ENCODE data around the gene POM121.
"Not testable (repeated sequence)": the region's sequence is repeated elsewhere in the genome, so short reads cannot be mapped to it uniquely, and the experiment has no call there.

Gene POM121

GRCh38 chr7:72966892-72967291 is 42.0 kb downstream of the POM121 start:
- not testable (repeated sequence) for H3K27me3 ChIP-seq (ENCODE audit: control insufficient read depth, insufficient read depth, low read length, poor library complexity, severe bottlenecking); H3K4me3 ChIP-seq (ENCODE audit: insufficient read depth, low read depth, low read length); H3K36me3 ChIP-seq (ENCODE audit: control insufficient read depth, insufficient read depth, low read length); H3K27ac ChIP-seq (ENCODE audit: insufficient read depth, low read depth, low read length, poor library complexity, severe bottlenecking); H3K4me1 ChIP-seq (ENCODE audit: control insufficient read depth, insufficient read depth, low read length); H3K9me3 ChIP-seq (ENCODE audit: control insufficient read depth, low read length)
- 71 to 80% methylated on average over 2 of the region's 3 CpGs for WGBS, 2 experiments

- H3K27me3 ChIP-seq (ENCODE audit: control insufficient read depth, insufficient read depth, low read length, poor library complexity, severe bottlenecking); H3K27ac ChIP-seq (ENCODE audit: insufficient read depth, low read depth, low read length, poor library complexity, severe bottlenecking); H3K36me3 ChIP-seq (ENCODE audit: control insufficient read depth, insufficient read depth, low read length); H3K4me3 ChIP-seq (ENCODE audit: insufficient read depth, low read depth, low read length); H3K4me1 ChIP-seq (ENCODE audit: control insufficient read depth, insufficient read depth, low read length); H3K9me3 ChIP-seq (ENCODE audit: control insufficient read depth, low read length): not testable (repeated sequence)
- 90 to 98% methylated on average over 7 to 9 of the region's 36 CpGs for WGBS, 2 experiments
Observed at GRCh38 chr7:72968980-72969516, 44.2 kb downstream of the POM121 start, which contains the start of gene TRIM74. Gene TRIM74 (minus strand): TSS chr7:72969466. CDS start chr7:72966157, 3,309 bp downstream.

GRCh38 chr7:72969688-72970087 is 44.8 kb downstream of the POM121 start:
- H3K4me3 ChIP-seq (ENCODE audit: insufficient read depth, low read depth, low read length); H3K27ac ChIP-seq (ENCODE audit: insufficient read depth, low read depth, low read length, poor library complexity, severe bottlenecking); H3K4me1 ChIP-seq (ENCODE audit: control insufficient read depth, insufficient read depth, low read length); H3K27me3 ChIP-seq (ENCODE audit: control insufficient read depth, insufficient read depth, low read length, poor library complexity, severe bottlenecking); H3K9me3 ChIP-seq (ENCODE audit: control insufficient read depth, low read length); H3K36me3 ChIP-seq (ENCODE audit: control insufficient read depth, insufficient read depth, low read length): not testable (repeated sequence)
- WGBS, 2 experiments: 93 to 94% methylated on average over 8 of the region's 29 CpGs

GRCh38 chr7:72971505-72971904 is 46.6 kb downstream of the POM121 start:
- H3K27ac ChIP-seq (ENCODE audit: insufficient read depth, low read depth, low read length, poor library complexity, severe bottlenecking); H3K4me1 ChIP-seq (ENCODE audit: control insufficient read depth, insufficient read depth, low read length); H3K4me3 ChIP-seq (ENCODE audit: insufficient read depth, low read depth, low read length); H3K9me3 ChIP-seq (ENCODE audit: control insufficient read depth, low read length); H3K27me3 ChIP-seq (ENCODE audit: control insufficient read depth, insufficient read depth, low read length, poor library complexity, severe bottlenecking); H3K36me3 ChIP-seq (ENCODE audit: control insufficient read depth, insufficient read depth, low read length): not testable (repeated sequence)
- WGBS, 2 experiments: no CpG with 5 or more reads among the region's 6 CpGs

GRCh38 chr7:72974781-72975180 is 49.9 kb downstream of the POM121 start:
- H3K36me3 ChIP-seq (ENCODE audit: control insufficient read depth, insufficient read depth, low read length); H3K4me3 ChIP-seq (ENCODE audit: insufficient read depth, low read depth, low read length); H3K27ac ChIP-seq (ENCODE audit: insufficient read depth, low read depth, low read length, poor library complexity, severe bottlenecking); H3K4me1 ChIP-seq (ENCODE audit: control insufficient read depth, insufficient read depth, low read length); H3K27me3 ChIP-seq (ENCODE audit: control insufficient read depth, insufficient read depth, low read length, poor library complexity, severe bottlenecking); H3K9me3 ChIP-seq (ENCODE audit: control insufficient read depth, low read length): not testable (repeated sequence)
- WGBS, 2 experiments: no CpG with 5 or more reads among the region's 7 CpGs

GRCh38 chr7:72975656-72976286 is 50.9 kb downstream of the POM121 start:
- H3K27ac ChIP-seq (ENCODE audit: insufficient read depth, low read depth, low read length, poor library complexity, severe bottlenecking); H3K27me3 ChIP-seq (ENCODE audit: control insufficient read depth, insufficient read depth, low read length, poor library complexity, severe bottlenecking); H3K36me3 ChIP-seq (ENCODE audit: control insufficient read depth, insufficient read depth, low read length); H3K9me3 ChIP-seq (ENCODE audit: control insufficient read depth, low read length); H3K4me1 ChIP-seq (ENCODE audit: control insufficient read depth, insufficient read depth, low read length); H3K4me3 ChIP-seq (ENCODE audit: insufficient read depth, low read depth, low read length): not testable (repeated sequence)
- 95 to 97% methylated on average over 7 of the region's 55 CpGs for WGBS, 2 experiments

- not testable (repeated sequence) for H3K36me3 ChIP-seq (ENCODE audit: control insufficient read depth, insufficient read depth, low read length); H3K4me3 ChIP-seq (ENCODE audit: insufficient read depth, low read depth, low read length); H3K27ac ChIP-seq (ENCODE audit: insufficient read depth, low read depth, low read length, poor library complexity, severe bottlenecking); H3K9me3 ChIP-seq (ENCODE audit: control insufficient read depth, low read length); H3K27me3 ChIP-seq (ENCODE audit: control insufficient read depth, insufficient read depth, low read length, poor library complexity, severe bottlenecking); H3K4me1 ChIP-seq (ENCODE audit: control insufficient read depth, insufficient read depth, low read length)
- 85 to 88% methylated on average over 2 to 3 of the region's 12 CpGs for WGBS, 2 experiments
Observed at GRCh38 chr7:72976434-72976833, 51.5 kb downstream of the POM121 start.

GRCh38 chr7:72980382-72980781 is 55.5 kb downstream of the POM121 start:
- H3K4me3 ChIP-seq (ENCODE audit: insufficient read depth, low read depth, low read length); H3K4me1 ChIP-seq (ENCODE audit: control insufficient read depth, insufficient read depth, low read length); H3K9me3 ChIP-seq (ENCODE audit: control insufficient read depth, low read length); H3K27me3 ChIP-seq (ENCODE audit: control insufficient read depth, insufficient read depth, low read length, poor library complexity, severe bottlenecking); H3K36me3 ChIP-seq (ENCODE audit: control insufficient read depth, insufficient read depth, low read length); H3K27ac ChIP-seq (ENCODE audit: insufficient read depth, low read depth, low read length, poor library complexity, severe bottlenecking): not testable (repeated sequence)
- 86 to 100% methylated on average over 1 of the region's 6 CpGs for WGBS, 2 experiments

GRCh38 chr7:72982084-72982483 is 57.2 kb downstream of the POM121 start:
- H3K36me3 ChIP-seq (ENCODE audit: control insufficient read depth, insufficient read depth, low read length); H3K27ac ChIP-seq (ENCODE audit: insufficient read depth, low read depth, low read length, poor library complexity, severe bottlenecking); H3K4me3 ChIP-seq (ENCODE audit: insufficient read depth, low read depth, low read length); H3K4me1 ChIP-seq (ENCODE audit: control insufficient read depth, insufficient read depth, low read length); H3K9me3 ChIP-seq (ENCODE audit: control insufficient read depth, low read length); H3K27me3 ChIP-seq (ENCODE audit: control insufficient read depth, insufficient read depth, low read length, poor library complexity, severe bottlenecking): not testable (repeated sequence)
- WGBS, 2 experiments: no CpG with 5 or more reads among the region's 11 CpGs

- H3K4me3 ChIP-seq (ENCODE audit: insufficient read depth, low read depth, low read length); H3K4me1 ChIP-seq (ENCODE audit: control insufficient read depth, insufficient read depth, low read length); H3K9me3 ChIP-seq (ENCODE audit: control insufficient read depth, low read length); H3K27ac ChIP-seq (ENCODE audit: insufficient read depth, low read depth, low read length, poor library complexity, severe bottlenecking); H3K36me3 ChIP-seq (ENCODE audit: control insufficient read depth, insufficient read depth, low read length); H3K27me3 ChIP-seq (ENCODE audit: control insufficient read depth, insufficient read depth, low read length, poor library complexity, severe bottlenecking): not testable (repeated sequence)
- WGBS, 2 experiments: 91 to 93% methylated on average over 2 to 5 of the region's 14 CpGs
Observed at GRCh38 chr7:72990146-72990913, 65.4 kb downstream of the POM121 start.

Data from ectodermal cell (in vitro differentiated cells).